ENCODE measurements around the gene TLE5.

GRCh38 chr19:3013263-3013725, 49.0 kb downstream of the TLE5 start:
- no peak for TF ChIP-seq CTCF (IDR thresholded peaks at IDR 0.05)
- no peak for TF ChIP-seq POLR2A (IDR thresholded peaks at IDR 0.05)
